Measurements from ENCODE around the gene PPP2R2B.

The PPP2R2B gene

GRCh38 chr5:146538432-146538831 lies 340.1 kb downstream of the PPP2R2B start:
- FAIRE-seq = no peak
- TF ChIP-seq, protein P1, sequence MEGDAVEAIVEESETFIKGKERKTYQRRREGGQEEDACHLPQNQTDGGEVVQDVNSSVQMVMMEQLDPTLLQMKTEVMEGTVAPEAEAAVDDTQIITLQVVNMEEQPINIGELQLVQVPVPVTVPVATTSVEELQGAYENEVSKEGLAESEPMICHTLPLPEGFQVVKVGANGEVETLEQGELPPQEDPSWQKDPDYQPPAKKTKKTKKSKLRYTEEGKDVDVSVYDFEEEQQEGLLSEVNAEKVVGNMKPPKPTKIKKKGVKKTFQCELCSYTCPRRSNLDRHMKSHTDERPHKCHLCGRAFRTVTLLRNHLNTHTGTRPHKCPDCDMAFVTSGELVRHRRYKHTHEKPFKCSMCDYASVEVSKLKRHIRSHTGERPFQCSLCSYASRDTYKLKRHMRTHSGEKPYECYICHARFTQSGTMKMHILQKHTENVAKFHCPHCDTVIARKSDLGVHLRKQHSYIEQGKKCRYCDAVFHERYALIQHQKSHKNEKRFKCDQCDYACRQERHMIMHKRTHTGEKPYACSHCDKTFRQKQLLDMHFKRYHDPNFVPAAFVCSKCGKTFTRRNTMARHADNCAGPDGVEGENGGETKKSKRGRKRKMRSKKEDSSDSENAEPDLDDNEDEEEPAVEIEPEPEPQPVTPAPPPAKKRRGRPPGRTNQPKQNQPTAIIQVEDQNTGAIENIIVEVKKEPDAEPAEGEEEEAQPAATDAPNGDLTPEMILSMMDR (IDR thresholded peaks at IDR 0.05; ENCODE audit: insufficient read depth, missing control alignments) = no peak

DNA sequence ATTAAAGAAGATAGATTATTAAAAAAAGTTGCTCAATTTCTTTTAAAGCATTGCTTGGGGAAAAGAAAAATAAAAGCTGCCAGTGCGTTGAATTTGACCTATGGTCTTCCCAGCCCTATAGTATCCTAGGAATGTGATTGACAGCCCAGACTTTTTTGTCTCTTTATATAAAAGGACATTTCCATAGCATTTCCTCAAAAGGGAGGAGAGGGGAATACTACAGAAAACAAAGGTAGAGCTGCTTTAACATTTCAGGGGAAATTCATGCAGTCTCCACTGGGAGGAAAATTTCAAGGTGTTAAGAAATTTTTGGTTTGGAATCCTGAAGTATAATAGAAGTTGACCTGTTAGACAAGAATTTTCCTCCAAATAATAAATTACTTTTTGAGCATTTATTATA lies 344.7 kb downstream of the PPP2R2B start:
- FAIRE-seq = no peak
- TF ChIP-seq, protein P1 (IDR thresholded peaks at IDR 0.05; ENCODE audit: insufficient read depth, missing control alignments) = no peak

More at GRCh38 chr5:146538432-146538831, 340.1 kb downstream of the PPP2R2B start:
- no peak for DNase-seq (ENCODE audit: insufficient read length, low spot score)

GRCh38 chr5:146533260-146533857 lies 345.2 kb downstream of the PPP2R2B start:
- peak; percentile 43 for DNase-seq (ENCODE audit: insufficient read length, low spot score)
- peak; percentile 44 for FAIRE-seq

More for the DNA sequence above, 344.7 kb downstream of the PPP2R2B start:
- no peak for DNase-seq (ENCODE audit: insufficient read length, low spot score)

More at GRCh38 chr5:146533260-146533857, 345.2 kb downstream of the PPP2R2B start:
- TF ChIP-seq, protein P1 (IDR thresholded peaks at IDR 0.05; ENCODE audit: insufficient read depth, missing control alignments) = peak; percentile 98
